GM10248 (cell line): ENCODE results near the gene POFUT1.
"Not testable (repeated sequence)": the region's sequence is repeated elsewhere in the genome, so short reads cannot be mapped to it uniquely, and the experiment has no call there.

ENCODE experiments used
- CTCF ChIA-PET: fragments of 300-600 bp; sonication (Branson Sonifier 250); formaldehyde crosslinking; extraction: SDS; loops from one replicate; lab custom pipeline; 2021; ENCODE audit warnings: antibody characterized with exemption; lab: Yijun Ruan, JAX
- POLR2A ChIA-PET: fragments of 350-650 bp; sonication (Branson Sonifier 250); formaldehyde crosslinking; extraction: SDS; loops from one replicate; lab custom pipeline; 2020; ENCODE audit warnings: antibody characterized with exemption; lab: Yijun Ruan, JAX
- DNase-seq: peaks from one replicate; pipeline ENCODE4 v3.0.0; 2012; ENCODE audit errors: extremely low spot score
- TF ChIP-seq, protein P1 (sequence below): IDR thresholded peaks from 2 replicates; pipeline ENCODE4 v1.5.1; 2012; ENCODE audit warnings: mild to moderate bottlenecking, low read depth; ENCODE audit errors: extremely low read depth, missing control alignments, control extremely low read depth

Gene POFUT1

DNA sequence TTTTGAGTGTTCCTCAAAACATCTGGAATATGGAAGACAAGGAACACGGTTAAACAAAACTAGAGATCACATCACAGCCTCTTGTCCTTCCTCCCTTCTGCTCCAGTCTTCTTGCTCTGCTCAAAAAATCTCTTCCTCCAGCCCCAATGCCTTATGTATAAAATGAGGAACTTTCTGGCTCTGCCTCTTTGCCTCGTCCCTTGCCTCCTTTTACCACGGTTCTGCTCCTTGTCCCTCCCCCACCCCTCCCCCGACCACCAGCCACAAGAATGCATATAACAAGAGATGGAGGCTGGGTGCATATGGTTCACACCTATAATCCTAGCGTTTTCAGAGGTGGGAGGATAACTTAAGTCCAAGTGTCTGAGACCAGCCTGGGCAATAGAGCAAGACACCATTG, 43.7 kb upstream of the POFUT1 start:
- no peak for DNase-seq
- POLR2A ChIA-PET = no interaction called here
- CTCF ChIA-PET = no interaction called here
- TF ChIP-seq, protein P1, sequence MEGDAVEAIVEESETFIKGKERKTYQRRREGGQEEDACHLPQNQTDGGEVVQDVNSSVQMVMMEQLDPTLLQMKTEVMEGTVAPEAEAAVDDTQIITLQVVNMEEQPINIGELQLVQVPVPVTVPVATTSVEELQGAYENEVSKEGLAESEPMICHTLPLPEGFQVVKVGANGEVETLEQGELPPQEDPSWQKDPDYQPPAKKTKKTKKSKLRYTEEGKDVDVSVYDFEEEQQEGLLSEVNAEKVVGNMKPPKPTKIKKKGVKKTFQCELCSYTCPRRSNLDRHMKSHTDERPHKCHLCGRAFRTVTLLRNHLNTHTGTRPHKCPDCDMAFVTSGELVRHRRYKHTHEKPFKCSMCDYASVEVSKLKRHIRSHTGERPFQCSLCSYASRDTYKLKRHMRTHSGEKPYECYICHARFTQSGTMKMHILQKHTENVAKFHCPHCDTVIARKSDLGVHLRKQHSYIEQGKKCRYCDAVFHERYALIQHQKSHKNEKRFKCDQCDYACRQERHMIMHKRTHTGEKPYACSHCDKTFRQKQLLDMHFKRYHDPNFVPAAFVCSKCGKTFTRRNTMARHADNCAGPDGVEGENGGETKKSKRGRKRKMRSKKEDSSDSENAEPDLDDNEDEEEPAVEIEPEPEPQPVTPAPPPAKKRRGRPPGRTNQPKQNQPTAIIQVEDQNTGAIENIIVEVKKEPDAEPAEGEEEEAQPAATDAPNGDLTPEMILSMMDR = no peak

DNA sequence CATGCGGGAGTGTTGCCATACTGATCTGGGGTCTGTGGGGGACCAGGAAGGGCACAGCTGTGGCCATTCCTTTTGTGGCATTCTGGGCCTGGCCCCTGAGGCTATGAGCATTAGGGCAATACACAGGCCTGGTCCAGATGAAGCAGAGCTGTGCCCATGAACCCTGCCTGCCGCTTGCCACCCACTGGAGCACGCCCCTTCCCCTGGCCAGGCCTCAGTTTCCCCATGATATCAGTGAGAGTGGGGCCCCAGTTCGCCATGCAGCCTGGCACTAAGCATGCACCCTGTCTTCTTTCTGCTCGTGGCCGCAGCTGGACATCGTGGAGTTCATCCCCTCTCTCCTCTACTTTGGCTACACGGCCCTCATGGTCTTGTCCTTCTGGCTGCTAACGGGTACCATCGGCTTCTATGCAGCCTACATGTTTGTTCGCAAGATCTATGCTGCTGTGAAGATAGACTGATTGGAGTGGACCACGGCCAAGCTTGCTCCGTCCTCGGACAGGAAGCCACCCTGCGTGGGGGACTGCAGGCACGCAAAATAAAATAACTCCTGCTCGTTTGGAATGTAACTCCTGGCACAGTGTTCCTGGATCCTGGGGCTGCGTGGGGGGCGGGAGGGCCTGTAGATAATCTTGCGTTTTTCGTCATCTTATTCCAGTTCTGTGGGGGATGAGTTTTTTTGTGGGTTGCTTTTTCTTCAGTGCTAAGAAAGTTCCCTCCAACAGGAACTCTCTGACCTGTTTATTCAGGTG, 42.5 kb upstream of the POFUT1 start:
- ChIA-PET POLR2A (no interaction called here), CTCF (no interaction called here)
- TF ChIP-seq, protein P1 = no peak
- DNase-seq = no peak

DNA sequence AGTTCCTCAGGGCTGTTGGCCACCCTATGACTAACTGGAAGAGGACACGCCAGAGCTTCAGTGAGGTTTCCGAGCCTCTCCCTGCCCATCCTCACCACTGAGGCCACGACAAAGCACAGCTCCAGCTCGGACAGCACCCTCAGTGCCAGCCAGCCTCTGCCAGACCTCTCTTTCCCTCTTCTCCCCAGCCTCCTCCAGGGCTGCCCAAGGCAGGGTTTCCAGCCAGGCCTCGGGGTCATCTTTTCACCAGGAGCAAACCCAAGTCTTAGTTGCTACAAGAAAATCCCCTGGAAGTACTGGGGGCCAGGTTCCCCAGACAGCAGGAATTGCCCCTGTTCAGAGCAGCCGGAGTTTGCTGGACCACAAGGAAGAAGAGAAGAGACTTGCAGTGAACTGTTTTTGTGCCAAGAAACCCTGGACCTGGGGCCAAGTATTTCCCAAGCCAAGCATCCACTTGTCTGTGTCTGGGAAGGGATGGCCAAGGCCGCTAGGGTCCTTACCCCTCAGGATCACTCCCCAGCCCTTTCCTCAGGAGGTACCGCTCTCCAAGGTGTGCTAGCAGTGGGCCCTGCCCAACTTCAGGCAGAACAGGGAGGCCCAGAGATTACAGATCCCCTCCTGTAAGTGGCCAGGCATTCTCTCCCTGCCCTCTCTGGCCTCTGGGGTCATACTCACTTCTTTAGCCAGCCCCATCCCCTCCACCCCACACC, 41.7 kb upstream of the POFUT1 start:
- no peak for DNase-seq
- TF ChIP-seq, protein P1 = no peak
- POLR2A ChIA-PET = no interaction called here
- CTCF ChIA-PET = no interaction called here

DNA sequence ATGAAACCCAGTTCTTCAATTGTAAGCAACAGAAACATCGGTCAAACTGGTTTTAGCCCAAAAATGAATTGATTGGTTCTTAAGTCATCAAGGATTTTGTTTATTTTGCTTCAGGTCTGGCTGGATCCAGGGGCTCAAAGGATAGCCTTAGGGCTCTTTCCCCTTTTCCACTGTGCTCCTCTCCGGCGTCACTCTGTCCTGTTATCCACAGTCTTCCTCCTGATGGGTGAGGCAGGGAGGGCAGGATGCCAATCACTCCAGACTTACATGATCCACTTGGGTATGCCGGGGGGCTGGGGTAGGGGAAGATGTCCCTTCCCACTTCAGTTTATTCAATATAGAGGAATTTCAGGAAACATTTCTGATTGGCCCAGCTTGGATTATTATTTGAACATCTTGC, 40.1 kb upstream of the POFUT1 start:
- ChIA-PET POLR2A (no interaction called here), CTCF (no interaction called here)
- TF ChIP-seq, protein P1 = no peak
- no peak for DNase-seq

DNA sequence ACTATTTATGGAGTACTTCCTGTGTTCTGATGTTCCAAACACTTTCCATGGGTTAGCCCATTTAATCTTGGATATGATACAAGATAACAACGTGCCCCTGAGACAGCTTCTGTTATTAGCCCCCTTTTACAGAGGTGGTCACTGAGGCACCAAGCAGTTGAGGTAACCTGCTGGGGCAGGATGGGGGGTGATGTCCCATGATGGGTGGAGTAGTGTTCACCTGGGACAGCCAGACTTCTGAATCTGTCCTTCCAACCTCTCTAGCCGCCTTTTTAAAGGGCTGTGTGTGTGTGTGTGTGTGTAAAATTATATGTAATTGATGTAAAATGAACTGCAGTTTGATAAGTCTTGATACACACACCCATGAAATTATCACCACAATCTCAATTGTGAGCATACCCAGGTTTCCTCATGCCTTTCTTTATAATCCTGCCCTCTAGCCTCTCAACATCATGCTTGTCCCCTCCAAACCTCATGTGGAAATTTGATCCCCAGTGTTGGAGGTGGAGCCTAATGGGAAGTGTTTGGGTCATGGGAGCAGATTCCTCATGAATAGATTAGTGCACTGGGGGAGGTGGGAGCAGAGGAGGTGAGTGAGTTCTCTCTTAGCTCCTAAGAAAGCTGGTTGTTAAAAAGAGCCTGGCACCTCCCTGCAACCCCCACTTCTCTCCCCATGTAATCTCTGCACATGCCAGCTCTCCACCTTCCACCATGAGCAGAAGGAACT, 39.3 kb upstream of the POFUT1 start:
- TF ChIP-seq, protein P1 = no peak
- no peak for DNase-seq
- POLR2A ChIA-PET = no interaction called here
- CTCF ChIA-PET = interaction anchor here (1.6 kb wide), 1 partner anchor 8 kb away, joined by 4 read pairs; no protein-coding TSS in a partner anchor

DNA sequence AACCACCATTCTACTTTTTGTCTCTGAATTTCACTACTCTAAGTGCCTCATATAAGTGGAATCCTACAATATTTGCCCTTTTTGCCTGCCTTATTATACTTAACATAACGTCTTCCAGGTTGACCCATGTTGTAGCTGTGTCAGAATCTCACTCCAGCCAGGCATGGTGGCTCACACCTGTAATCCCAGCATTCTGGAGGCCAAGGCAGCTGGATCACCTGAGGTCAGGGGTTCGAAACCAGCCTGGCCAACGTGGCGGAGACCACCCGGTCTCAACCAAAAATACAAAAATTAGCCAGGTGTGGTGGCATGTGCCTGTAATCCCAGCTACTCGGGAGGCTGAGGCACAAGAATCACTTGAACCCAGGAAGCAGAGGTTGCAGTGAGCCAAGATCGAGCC, 30.0 kb upstream of the POFUT1 start:
- POLR2A ChIA-PET = interaction anchor here (0.7 kb wide), 1 partner anchor 412 kb away, joined by 4 read pairs; no protein-coding TSS in a partner anchor
- DNase-seq, CTCF ChIA-PET: not testable (repeated sequence)

DNA sequence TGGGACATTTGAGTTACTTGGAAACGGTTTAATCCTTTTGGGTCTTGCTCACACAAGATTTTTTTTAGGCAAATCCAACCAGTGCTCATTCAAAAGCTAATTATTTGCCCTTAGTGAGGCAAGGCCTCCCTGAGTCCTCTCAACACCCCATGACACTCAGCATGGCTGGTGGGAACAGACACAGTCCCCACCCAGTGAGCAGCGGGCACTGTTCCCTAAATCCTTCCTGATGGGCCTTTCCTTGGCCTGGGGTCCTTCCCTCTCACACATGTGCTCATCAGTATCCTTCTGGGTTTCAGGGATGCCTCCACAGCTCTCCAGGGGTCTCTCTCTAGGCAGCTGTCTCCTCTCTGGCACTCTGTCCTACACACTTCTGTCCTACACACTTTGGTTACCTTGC, 28.2 kb upstream of the POFUT1 start:
- CTCF ChIA-PET = interaction anchor here (1.8 kb wide), 2 partner anchors 34 to 167 kb away, joined by 3 to 4 read pairs; no protein-coding TSS in a partner anchor
- TF ChIP-seq, protein P1 = no peak
- no peak for DNase-seq
- POLR2A ChIA-PET = no interaction called here
